Stimulated activated naive CD8-positive, alpha-beta T cell treated with anti-CD3 and anti-CD28 coated beads, Interleukin-15, amount 100 ng/mL, for 72 hours (primary cell): ENCODE results near the gene ARHGAP15.
A peak's percentile ranks its signal among the peaks of the same experiment; 100 is the strongest.

Source experiments
- ATAC-seq: fragments of 150-1000 bp; cut with Tn5 transposase; 2 replicates; pipeline ENCODE4 v1.10.0; 2021; ENCODE audit warnings: mild to moderate bottlenecking, moderate library complexity
- DNase-seq, 2 donors: peaks; one replicate each; pipeline ENCODE4 v3.0.0; 2021 to 2022
- H3K27ac Mint-ChIP-seq, 2 donors: one replicate each; pipeline ENCODE4 v1.8.0; 2022; ENCODE audit warnings: mild to moderate bottlenecking in 2 of 2, mixed read lengths in 2 of 2, moderate library complexity in 2 of 2
- H3K27me3 Mint-ChIP-seq: one replicate; pipeline ENCODE4 v1.8.0; 2022; ENCODE audit warnings: mixed read lengths
- H3K4me1 Mint-ChIP-seq: one replicate; pipeline ENCODE4 v1.8.0; 2022; ENCODE audit warnings: mild to moderate bottlenecking, mixed read lengths
- H3K4me3 Mint-ChIP-seq, 2 donors: one replicate each; pipeline ENCODE4 v1.8.0; 2022; ENCODE audit warnings: mild to moderate bottlenecking in 2 of 2, mixed read lengths in 2 of 2, moderate library complexity in 1 of 2
- H3K9me3 Mint-ChIP-seq, 2 donors: one replicate each; pipeline ENCODE4 v1.8.0; 2022; ENCODE audit warnings: mixed read lengths in 2 of 2

Gene ARHGAP15

GRCh38 chr2:143458258-143459190, 329.3 kb downstream of the ARHGAP15 start:
- ATAC-seq (no peak), DNase-seq (no peak)
- peaks cover 28% of the 10 kb centered on the region for H3K4me1 Mint-ChIP-seq
- H3K9me3 Mint-ChIP-seq: no peaks in the 10 kb centered on the region
- H3K27me3 Mint-ChIP-seq: no peaks in the 10 kb centered on the region
- no peak overlapping the region for H3K27ac Mint-ChIP-seq
- H3K4me3 Mint-ChIP-seq: no peak overlapping the region

- DNase-seq: no peak
- Mint-ChIP-seq H3K4me1 (peaks cover 21% of the 10 kb centered on the region), H3K9me3 (no peaks in the 10 kb centered on the region), H3K4me3 (no peak overlapping the region), H3K27ac (no peak overlapping the region), H3K27me3 (no peaks in the 10 kb centered on the region)
- no peak for ATAC-seq
These were observed 331.2 kb downstream of the ARHGAP15 start for GRCh38 chr2:143460382-143460781.

DNA sequence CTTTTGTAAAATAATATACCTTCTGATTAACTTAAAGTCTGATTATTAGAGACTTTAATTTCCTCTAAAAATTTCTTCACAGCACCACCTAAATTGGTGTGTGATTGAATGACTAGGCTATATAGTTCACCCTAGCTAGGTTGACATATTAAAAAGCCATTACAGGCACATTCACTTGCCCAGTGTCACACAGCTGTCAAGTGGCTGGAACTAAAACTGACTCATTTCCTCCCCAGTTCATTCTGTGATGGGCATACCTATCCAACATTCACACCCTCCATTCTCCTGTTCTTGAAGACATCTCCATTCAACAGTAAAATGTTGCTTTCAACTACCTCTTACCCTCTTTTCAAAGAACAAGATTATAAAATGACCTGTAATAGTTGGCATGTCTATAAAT, 334.5 kb downstream of the ARHGAP15 start:
- H3K27ac Mint-ChIP-seq: no peak overlapping the region
- peak; percentile 87 for ATAC-seq
- H3K9me3 Mint-ChIP-seq: no peaks in the 10 kb centered on the region
- peaks cover 28% of the 10 kb centered on the region for H3K4me1 Mint-ChIP-seq
- H3K4me3 Mint-ChIP-seq: no peak overlapping the region
- peak in 1 of 2 donors; percentile 28 for DNase-seq
- H3K27me3 Mint-ChIP-seq: no peaks in the 10 kb centered on the region

DNA sequence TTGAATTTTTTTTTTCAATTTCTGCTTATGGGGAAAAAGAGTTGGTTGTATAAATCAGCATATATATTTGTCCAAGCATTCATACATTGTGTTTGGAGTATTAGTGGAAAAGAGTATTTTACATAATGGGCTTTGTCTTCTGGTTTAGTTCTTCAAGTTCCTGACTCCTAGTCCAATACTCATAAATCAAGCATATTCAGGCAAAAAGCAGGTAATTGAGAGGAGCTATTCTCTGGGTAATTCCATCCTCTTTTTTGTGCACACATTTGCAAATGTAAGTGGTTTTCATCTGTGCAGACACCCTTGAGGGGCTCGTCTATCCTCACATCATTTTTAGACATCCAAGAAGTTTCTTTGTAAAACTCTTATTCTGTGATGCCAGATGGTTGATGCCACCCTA, 337.2 kb downstream of the ARHGAP15 start:
- H3K27me3 Mint-ChIP-seq: no peaks in the 10 kb centered on the region
- H3K4me3 Mint-ChIP-seq: no peak overlapping the region
- peaks cover 39% of the 10 kb centered on the region for H3K4me1 Mint-ChIP-seq
- DNase-seq (no peak), ATAC-seq (no peak)
- H3K27ac Mint-ChIP-seq: no peak overlapping the region
- H3K9me3 Mint-ChIP-seq: no peaks in the 10 kb centered on the region

- no peak for ATAC-seq
These were observed 337.8 kb downstream of the ARHGAP15 start for GRCh38 chr2:143467011-143467410.

DNA sequence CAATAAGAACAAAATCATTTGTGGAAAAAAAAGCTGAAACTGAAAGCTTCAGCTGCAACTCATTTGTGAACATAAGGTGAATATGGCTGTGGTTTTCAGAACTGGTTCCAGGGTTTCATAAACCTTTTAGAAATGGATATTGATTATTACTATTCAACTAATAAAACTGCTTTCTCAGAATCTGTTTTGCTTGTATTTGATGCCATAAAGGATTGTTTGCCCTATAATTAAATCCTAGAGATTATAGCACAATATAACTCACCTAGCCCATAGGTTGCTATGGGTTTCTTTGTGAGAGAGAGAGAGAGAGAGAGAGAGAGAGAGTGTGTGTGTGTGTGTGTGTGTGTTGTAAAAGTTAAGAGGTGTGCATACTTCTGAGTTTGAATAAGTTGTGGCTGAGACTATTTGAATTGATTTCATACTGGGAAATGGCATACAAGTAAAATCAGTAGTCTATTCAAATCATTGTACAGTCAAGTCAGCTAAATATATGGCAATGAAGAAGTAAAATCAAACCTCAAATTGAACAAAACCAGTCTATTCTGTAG, 339.2 kb downstream of the ARHGAP15 start:
- ATAC-seq (peak; percentile 91), DNase-seq (no peak)
- peaks cover 33% of the 10 kb centered on the region for H3K4me1 Mint-ChIP-seq
- H3K4me3 Mint-ChIP-seq: peak overlapping the region; percentile 28 to 29
- peak overlapping the region in 1 of 2 donors; percentile 89 for H3K27ac Mint-ChIP-seq
- H3K27me3 Mint-ChIP-seq: no peaks in the 10 kb centered on the region
- peaks cover 0 to 6% of the 10 kb centered on the region in 2 donors for H3K9me3 Mint-ChIP-seq

More at GRCh38 chr2:143467011-143467410, 337.8 kb downstream of the ARHGAP15 start:
- DNase-seq: no peak
- no peak overlapping the region for H3K4me3 Mint-ChIP-seq
- no peak overlapping the region for H3K27ac Mint-ChIP-seq
- peaks cover 42% of the 10 kb centered on the region for H3K4me1 Mint-ChIP-seq
- no peaks in the 10 kb centered on the region for H3K27me3 Mint-ChIP-seq
- no peaks in the 10 kb centered on the region for H3K9me3 Mint-ChIP-seq

DNA sequence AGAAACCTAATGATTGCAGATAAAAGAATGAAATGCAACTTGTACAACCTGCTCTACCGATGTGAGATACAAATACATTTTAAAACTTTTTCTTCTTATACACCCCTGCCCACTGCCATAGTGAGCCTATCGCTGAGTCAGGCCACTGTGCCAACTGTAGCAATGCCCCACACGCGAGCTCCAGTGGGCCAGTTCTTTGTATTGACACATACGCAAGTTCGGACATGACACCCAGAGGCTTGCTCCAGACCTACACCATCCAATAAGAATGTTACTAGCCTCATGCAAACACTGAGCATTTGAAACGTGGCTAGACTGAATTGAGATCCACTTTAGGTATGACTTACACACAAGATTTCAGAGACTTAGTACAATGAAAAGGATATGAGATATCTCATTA, 340.1 kb downstream of the ARHGAP15 start:
- H3K4me3 Mint-ChIP-seq: peak overlapping the region in 1 of 2 donors; percentile 32
- no peak for DNase-seq
- no peak for ATAC-seq
- H3K4me1 Mint-ChIP-seq: peaks cover 26% of the 10 kb centered on the region
- H3K27ac Mint-ChIP-seq: peak overlapping the region in 1 of 2 donors; percentile 24
- H3K9me3 Mint-ChIP-seq: peaks cover 0 to 6% of the 10 kb centered on the region in 2 donors
- H3K27me3 Mint-ChIP-seq: no peaks in the 10 kb centered on the region

GRCh38 chr2:143471550-143471949, 342.3 kb downstream of the ARHGAP15 start:
- no peak for ATAC-seq
- H3K27me3 Mint-ChIP-seq: no peaks in the 10 kb centered on the region
- no peak overlapping the region for H3K4me3 Mint-ChIP-seq
- peaks cover 0 to 6% of the 10 kb centered on the region in 2 donors for H3K9me3 Mint-ChIP-seq
- no peak overlapping the region for H3K27ac Mint-ChIP-seq
- H3K4me1 Mint-ChIP-seq: peaks cover 39% of the 10 kb centered on the region
- DNase-seq: no peak

DNA sequence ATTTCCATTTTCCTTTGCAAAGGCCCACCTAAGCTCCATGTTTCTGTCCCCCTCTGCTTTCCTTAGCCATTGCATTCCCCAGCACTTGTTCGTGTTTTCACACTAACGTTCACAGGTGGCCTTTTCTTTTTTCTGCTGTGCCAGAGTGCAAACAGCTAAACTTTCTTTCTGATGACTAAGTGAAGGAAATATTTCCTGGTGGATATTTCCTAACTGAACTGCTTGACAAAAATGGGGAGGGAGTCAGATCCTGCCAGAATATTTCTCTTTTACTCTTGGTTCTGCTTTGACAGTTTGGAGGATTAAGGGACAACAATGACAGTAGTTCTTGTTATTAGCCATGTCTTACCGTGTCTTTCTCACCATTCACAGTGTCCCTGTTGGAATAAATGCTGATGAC, 344.0 kb downstream of the ARHGAP15 start:
- ATAC-seq (no peak), DNase-seq (no peak)
- H3K4me1 Mint-ChIP-seq: peaks cover 49% of the 10 kb centered on the region
- H3K9me3 Mint-ChIP-seq: peaks cover 0 to 6% of the 10 kb centered on the region in 2 donors
- H3K27me3 Mint-ChIP-seq: no peaks in the 10 kb centered on the region
- H3K27ac Mint-ChIP-seq: no peak overlapping the region
- no peak overlapping the region for H3K4me3 Mint-ChIP-seq

DNA sequence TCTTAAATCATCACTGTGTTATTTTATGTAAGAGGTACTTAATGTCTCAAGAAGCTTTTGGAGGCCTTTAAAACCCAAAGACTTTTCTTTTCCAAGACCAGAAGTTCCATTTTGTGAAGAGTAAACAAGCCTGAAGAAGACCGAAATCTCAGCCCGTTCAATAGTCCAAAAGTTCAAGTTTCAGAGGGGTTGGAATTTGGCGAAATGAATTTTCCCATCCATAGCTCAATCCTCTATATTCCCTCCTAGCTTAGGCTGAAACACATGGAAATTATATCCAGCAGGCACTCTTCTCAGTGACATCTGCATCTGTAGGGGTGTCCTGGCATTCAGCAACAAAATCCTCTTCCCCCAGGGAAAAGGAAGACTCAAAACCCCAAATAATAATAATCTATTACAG, 344.6 kb downstream of the ARHGAP15 start:
- peaks cover 0 to 6% of the 10 kb centered on the region in 2 donors for H3K9me3 Mint-ChIP-seq
- ATAC-seq (no peak), DNase-seq (no peak)
- no peak overlapping the region for H3K27ac Mint-ChIP-seq
- no peak overlapping the region for H3K4me3 Mint-ChIP-seq
- no peaks in the 10 kb centered on the region for H3K27me3 Mint-ChIP-seq
- peaks cover 43% of the 10 kb centered on the region for H3K4me1 Mint-ChIP-seq

GRCh38 chr2:143474586-143474985, 345.4 kb downstream of the ARHGAP15 start:
- no peak for ATAC-seq
- Mint-ChIP-seq H3K4me3 (no peak overlapping the region), H3K4me1 (peaks cover 35% of the 10 kb centered on the region)

DNA sequence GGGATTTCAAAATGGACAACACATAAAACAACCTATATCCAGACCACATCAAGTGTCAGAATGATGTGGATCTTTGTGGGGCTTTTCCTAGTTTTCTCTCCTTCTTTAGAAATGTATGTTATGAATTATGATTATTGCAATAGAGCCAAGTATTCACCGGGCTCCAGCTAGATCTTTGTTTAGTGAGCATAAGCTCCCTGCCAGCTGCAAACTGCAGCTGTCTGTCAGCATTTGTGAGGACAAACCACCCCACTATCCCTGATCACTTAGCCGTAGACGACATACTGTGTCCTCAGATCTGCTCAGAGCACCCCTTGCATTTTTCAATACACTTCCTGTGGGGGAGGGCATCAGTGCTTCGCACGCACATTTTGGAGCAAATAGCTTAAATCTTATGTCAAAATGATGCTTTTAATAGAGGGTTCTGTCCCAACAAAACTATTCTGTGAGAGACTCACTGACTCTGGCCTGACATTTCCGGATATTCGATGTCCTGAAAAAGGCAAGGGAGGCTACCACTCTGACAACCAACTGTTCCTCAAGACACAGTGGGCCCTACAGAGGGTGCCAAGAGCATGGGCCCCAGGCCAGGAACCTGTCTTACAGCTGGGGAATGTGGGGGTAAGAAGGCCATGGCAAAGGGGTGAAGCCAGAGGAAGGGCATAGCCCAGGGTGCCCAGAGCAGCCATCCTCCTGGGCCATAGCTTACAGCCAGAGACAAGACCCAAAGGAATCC, 346.0 kb downstream of the ARHGAP15 start:
- Mint-ChIP-seq H3K4me3 (peak overlapping the region in 1 of 2 donors; percentile 18), H3K27ac (no peak overlapping the region), H3K9me3 (peaks cover 0 to 6% of the 10 kb centered on the region in 2 donors), H3K4me1 (peaks cover 35% of the 10 kb centered on the region), H3K27me3 (no peaks in the 10 kb centered on the region)
- DNase-seq (no peak), ATAC-seq (no peak)

More at GRCh38 chr2:143474586-143474985, 345.4 kb downstream of the ARHGAP15 start:
- no peak for DNase-seq
- peaks cover 0 to 6% of the 10 kb centered on the region in 2 donors for H3K9me3 Mint-ChIP-seq
- H3K27me3 Mint-ChIP-seq: no peaks in the 10 kb centered on the region
- H3K27ac Mint-ChIP-seq: peak overlapping the region in 1 of 2 donors; percentile 89

DNA sequence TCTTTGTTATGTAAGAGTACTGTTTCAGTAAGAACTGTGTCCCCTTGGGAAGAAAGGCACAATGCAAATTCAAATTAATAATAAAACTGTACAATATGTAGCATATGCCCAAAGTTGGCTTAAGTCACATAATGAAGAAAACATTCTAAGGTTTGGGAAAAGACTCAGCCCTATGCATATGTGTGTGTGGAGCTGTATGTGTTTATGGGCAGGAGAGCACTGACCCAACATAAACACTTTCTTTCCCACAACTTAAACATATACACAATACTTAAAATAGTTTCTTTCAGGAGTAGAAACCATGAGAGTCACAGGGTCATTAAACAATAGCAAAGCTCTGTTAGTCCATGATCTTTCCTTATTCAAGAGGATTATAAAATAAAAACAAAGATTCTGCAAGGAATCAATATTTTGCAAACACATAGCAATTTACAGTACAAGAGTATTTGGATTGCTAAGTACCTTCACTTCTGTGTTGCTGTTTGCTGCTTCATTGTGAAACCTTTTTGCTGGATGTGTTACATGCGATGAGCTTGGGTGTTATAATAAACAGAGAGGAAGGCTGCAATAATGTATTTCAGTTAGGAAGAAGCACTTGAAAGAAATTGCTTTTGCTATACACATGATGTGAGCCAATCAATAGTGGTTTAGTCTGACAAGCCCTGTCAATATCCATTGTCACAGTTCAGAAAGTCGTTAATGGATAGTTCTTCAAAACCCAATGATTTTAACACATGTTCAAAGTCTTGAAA, 347.3 kb downstream of the ARHGAP15 start:
- no peaks in the 10 kb centered on the region for H3K27me3 Mint-ChIP-seq
- peaks cover 0 to 6% of the 10 kb centered on the region in 2 donors for H3K9me3 Mint-ChIP-seq
- DNase-seq: no peak
- peaks cover 38% of the 10 kb centered on the region for H3K4me1 Mint-ChIP-seq
- no peak overlapping the region for H3K4me3 Mint-ChIP-seq
- ATAC-seq: no peak
- peak overlapping the region in 1 of 2 donors; percentile 48 for H3K27ac Mint-ChIP-seq

- peaks cover 36% of the 10 kb centered on the region for H3K4me1 Mint-ChIP-seq
These were observed 348.7 kb downstream of the ARHGAP15 start for GRCh38 chr2:143477714-143478443.

More at GRCh38 chr2:143477714-143478443, 348.7 kb downstream of the ARHGAP15 start:
- no peak overlapping the region for H3K27ac Mint-ChIP-seq
- H3K4me3 Mint-ChIP-seq: no peak overlapping the region
- no peak for DNase-seq
- ATAC-seq: peak; percentile 82
- H3K9me3 Mint-ChIP-seq: peaks cover 0 to 3% of the 10 kb centered on the region in 2 donors
- H3K27me3 Mint-ChIP-seq: no peaks in the 10 kb centered on the region
